ENCODE results near the gene ABHD16B.
"Not testable (repeated sequence)": the region's sequence is repeated elsewhere in the genome, so short reads cannot be mapped to it uniquely, and the experiment has no call there.

Gene ABHD16B

DNA sequence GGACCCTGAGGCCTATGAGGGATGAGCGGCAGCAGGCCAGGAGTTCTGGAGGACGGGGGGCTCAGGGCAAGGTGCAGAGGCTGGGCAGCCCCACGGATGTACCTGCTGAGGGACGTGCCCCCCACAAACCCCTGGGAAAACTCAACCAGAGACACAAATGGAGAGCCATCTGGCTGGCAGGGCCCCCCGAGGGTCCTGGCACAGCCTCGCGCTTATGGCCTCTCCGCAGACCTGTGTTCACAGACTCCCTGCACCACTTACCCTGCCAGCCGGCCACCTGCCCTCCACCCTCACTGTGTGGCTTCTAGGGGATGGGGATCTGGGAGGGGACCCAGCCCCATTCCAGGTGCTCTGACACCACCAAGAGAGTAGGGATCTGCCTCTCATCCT lies 26.8 kb upstream of the ABHD16B start:
- no peak for DNase-seq (ENCODE audit: low read depth in 1 of 2, low spot score in 1 of 2)

DNA sequence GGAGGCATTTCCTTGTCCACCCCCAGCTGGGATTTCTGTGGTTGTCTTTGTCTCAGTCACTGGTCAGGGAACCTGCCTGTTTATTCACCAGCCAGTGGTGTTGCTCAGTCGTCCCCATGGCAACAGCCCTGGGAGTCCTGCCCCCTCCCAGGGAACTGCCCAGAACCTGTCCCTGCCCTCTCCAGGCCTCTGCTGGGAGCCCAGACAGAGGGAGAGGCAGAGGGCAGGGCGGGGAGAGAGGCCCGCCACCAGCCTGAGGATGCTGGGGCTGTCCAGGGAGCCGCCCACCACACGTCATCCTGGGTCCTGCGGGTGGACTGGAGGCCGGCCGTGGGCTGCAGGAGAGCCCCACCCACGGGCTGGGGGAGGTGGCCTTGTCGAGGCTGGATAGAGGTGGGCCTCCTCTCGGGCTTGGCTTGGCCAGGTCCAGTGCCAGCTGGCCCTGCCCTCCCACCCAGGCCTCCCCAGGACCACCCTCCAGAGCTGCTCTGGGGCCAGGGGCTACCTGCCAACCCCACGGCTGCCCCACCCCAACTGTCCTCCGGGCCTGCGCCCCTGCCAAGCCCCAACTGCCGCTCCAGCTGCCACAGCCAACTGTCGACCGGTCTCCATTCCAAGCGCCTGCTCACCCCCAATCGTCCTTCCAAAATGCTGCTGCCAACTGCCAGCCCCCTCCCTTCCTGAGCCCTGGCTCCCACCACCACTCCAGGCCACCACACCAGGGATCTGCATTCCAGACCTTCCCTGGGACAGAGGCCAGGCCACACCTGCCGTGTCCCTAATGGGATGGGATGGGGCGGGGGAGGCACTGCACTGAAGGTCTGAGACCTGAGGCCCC lies 26.1 kb upstream of the ABHD16B start:
- no peak for DNase-seq (ENCODE audit: low read depth in 1 of 2, low spot score in 1 of 2)

DNA sequence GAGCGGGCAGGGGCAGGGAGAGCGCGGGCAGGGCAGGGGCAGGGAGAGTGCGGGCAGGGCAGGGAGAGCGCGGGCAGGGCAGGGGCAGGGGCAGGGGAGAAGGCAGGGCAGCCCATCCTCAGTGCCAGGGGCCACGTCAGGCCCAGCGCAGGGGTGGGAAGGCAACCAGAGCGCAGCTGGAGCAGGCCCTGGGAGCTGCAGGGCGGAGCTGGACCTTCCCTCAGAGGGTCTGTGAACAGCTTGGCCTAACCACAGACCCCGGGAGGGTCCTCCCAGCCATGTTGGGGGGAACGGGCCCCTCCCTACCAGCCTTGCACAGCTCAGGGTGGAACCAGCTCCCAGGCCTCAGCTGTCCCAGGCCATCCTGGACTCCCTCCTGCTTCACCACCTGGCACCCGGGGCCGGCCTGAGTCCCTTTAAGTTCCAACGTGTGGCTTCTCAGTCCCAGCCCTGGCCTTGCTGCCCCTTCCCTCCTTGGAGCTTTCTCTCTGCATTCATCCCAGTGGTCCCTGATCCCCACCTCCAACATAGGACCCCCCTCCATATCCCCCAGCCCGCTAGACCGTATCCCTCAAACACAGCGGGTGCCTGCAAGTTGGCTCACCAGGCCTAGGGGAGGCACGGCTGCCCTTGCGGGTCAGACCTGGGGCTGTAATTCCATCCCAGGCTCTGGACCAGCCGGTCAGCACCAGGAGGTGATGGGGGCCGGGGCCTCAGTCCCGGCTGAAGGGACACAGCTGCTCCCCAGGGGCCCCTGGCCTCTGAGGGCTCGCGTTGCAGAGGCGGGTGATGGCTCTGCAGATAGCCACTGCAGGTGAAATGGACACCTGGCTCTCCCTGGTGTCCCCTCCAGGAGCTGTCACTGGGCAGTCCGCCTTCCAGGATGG lies 24.6 kb upstream of the ABHD16B start:
- no peak for DNase-seq (ENCODE audit: low read depth in 1 of 2, low spot score in 1 of 2)

- no peak for DNase-seq (ENCODE audit: low read depth in 1 of 2, low spot score in 1 of 2)
Observed at GRCh38 chr20:63837479-63837878, 23.8 kb upstream of the ABHD16B start.

DNA sequence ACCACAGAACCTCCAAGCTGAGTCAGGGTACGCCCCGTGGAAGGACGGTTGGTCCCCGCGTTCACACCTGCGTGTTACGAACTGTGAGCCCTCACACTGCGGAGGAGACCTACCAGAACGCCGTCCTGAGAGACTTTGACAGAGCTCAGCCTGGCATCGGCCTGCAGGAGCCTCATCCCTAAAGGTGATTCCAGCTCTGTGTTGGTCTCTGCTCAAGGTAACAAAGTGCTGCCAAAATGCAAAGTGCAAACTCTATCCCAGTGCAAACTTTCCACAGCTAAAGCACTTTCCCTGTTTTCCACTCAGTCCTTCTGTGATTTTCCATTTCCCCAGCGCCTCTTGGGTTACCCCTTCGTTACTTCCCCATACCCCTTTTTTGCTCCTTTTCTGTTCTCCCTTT lies 21.7 kb upstream of the ABHD16B start:
- no peak for DNase-seq (ENCODE audit: low read depth in 1 of 2, low spot score in 1 of 2)

DNA sequence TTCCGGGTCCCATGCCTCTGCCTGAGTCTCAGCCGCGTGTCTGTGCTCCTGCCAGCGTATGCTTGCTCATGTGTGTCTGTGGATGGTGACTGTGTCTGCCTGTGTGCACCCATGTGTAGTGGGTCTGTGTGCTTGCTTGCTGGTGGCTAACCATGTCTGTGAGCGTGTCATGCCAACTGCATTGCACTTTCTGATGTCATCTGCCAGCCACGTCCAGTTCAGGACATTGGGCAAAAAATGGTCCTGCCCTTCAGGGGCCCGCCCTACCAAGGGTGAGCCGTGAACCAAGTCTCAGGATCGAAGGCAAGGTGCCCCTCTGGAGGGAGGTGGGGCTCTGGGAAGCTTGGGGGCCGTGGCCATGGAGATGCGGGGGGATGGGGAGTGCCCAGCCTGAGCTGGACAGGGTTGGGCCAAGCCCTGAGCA lies 20.9 kb upstream of the ABHD16B start:
- no peak for DNase-seq (ENCODE audit: low read depth in 1 of 2, low spot score in 1 of 2)

DNA sequence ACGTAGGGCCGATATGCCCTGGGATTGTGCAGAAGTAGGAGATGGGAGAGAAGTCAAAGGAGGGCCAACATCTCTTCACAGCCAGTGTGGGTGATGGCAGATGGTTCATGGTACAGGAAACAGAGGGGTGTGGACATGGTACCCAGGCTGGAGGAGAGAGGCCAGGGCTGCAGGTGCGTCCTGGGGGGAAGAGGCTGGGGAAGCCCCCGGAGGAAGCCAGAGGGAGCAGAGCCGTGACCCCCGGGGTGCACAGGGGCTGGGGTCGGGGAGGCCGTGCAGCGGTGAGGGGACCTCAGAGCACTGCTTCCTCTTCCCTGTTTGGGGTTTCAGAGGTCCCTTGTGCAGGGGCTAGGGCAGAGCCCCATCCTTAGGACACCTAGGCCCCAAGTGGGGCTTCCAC lies 19.0 kb upstream of the ABHD16B start:
- DNase-seq (ENCODE audit: low read depth in 1 of 2, low spot score in 1 of 2) = no peak

DNA sequence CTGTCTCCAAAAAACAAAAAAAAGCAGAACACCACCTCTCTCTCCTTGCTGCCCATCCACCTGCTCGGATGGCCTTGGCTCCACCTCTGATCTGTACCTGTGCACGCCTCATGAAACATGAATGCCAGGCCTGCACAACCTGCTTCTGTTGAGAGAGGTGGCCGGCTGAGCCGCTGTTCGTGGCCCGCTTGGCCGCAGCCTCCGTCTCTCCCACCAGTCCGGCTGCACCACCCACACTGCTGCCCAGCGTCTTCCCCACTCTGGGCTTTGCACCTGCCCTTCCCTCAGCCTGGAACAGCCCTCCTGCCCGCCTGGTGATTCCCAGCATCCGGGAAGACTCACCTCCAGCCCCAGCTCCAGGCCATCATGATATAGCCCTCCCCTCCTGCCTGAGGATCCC lies 18.1 kb upstream of the ABHD16B start:
- DNase-seq (ENCODE audit: low read depth in 1 of 2, low spot score in 1 of 2) = no peak

GRCh38 chr20:63843778-63844177 lies 17.5 kb upstream of the ABHD16B start:
- no peak for DNase-seq (ENCODE audit: low read depth in 1 of 2, low spot score in 1 of 2)

- DNase-seq (ENCODE audit: low read depth in 1 of 2, low spot score in 1 of 2) = no peak
Observed at GRCh38 chr20:63844511-63844991, 16.7 kb upstream of the ABHD16B start.

GRCh38 chr20:63846128-63846771 lies 15.0 kb upstream of the ABHD16B start:
- DNase-seq (ENCODE audit: low read depth in 1 of 2, low spot score in 1 of 2) = no peak

- no peak for DNase-seq (ENCODE audit: low read depth in 1 of 2, low spot score in 1 of 2)
Observed at GRCh38 chr20:63846888-63847236, 14.4 kb upstream of the ABHD16B start.

DNA sequence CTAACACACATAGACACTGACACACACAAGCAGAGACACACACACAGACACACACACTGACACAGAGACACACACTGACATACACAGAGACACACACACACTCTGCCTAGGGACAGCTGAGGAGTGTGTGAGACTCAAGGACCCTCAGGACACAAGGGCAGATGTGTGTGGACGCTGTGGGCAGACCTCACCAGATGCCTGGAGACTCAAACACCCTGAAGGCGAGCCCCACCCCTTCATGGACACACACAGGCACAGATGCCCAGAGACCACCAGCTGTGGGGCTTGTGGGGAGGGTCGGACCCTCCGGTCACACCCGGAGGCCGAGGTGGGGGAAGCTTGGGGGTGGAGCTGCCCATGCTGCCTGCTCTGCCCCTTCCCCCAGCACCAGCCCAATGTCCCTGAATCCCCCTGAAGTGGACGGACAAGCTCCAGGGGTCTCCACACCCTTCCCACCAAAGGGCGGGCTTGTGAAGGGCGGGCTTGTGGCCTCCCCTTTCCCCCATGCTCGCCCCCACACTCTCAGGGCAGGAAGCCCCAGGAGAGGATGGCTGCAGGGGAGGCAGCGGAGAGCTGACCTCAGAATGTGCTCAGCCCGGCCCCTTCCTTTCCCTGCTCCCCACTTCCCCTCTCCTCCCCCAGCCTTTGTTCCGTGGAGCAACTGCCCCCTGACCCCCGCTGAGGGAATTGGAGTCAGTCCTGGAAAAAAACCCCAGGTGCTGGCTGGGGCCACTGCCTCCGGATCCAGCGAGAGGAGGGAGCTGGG lies 13.9 kb upstream of the ABHD16B start:
- DNase-seq (ENCODE audit: low read depth in 1 of 2, low spot score in 1 of 2) = no peak

- DNase-seq (ENCODE audit: low read depth in 1 of 2, low spot score in 1 of 2) = no peak
Observed at GRCh38 chr20:63848003-63848911, 13.0 kb upstream of the ABHD16B start.

DNA sequence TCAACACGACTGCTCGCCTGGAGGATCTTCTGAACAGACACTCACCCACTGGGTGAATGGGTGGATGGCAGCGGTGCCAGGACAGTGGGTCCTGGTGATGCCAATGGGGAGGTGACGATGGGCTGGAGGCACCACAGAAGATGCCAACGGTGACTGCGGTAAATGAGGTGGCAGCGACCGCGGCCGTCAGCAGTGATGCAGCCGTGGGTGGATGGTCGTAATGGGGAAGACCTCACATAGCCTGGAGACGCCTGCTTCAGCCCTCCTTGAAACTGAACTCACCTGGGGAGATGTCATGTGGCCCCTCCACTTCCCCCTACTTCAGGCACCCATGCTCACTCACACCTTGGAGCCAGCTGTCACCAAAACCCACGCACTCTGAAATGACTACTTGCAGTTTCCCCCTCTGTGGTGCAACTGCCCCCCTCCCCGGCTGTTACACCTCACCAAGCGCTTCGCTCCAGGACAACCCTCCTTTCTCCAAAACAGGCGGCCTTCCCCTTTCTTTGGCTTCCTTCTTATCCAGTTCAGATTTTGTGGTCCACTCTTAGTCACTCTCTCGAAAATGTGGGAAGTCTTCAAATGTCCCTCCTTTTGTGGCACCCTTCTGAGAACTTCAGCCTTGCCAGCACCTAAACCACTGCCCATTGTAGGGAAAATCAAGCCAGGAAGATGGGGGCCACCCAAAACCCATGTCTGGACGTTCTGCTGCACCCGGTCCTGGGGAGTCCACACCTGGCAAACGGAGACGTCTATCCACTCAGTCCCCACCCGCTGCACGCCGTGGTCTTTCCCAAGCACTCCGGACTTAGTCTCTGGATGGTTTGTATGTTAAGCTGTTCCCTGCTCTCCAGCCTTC lies 10.4 kb upstream of the ABHD16B start:
- peak in 1 of 2 donors; percentile 48 for DNase-seq (ENCODE audit: low read depth in 1 of 2, low spot score in 1 of 2)

- not testable (repeated sequence) for DNase-seq (ENCODE audit: low read depth in 1 of 2, low spot score in 1 of 2)
Observed at GRCh38 chr20:63851548-63851943, 9.8 kb upstream of the ABHD16B start.

- DNase-seq (ENCODE audit: low read depth in 1 of 2, low spot score in 1 of 2) = not testable (repeated sequence)
Observed at GRCh38 chr20:63853733-63854068, 7.6 kb upstream of the ABHD16B start.

DNA sequence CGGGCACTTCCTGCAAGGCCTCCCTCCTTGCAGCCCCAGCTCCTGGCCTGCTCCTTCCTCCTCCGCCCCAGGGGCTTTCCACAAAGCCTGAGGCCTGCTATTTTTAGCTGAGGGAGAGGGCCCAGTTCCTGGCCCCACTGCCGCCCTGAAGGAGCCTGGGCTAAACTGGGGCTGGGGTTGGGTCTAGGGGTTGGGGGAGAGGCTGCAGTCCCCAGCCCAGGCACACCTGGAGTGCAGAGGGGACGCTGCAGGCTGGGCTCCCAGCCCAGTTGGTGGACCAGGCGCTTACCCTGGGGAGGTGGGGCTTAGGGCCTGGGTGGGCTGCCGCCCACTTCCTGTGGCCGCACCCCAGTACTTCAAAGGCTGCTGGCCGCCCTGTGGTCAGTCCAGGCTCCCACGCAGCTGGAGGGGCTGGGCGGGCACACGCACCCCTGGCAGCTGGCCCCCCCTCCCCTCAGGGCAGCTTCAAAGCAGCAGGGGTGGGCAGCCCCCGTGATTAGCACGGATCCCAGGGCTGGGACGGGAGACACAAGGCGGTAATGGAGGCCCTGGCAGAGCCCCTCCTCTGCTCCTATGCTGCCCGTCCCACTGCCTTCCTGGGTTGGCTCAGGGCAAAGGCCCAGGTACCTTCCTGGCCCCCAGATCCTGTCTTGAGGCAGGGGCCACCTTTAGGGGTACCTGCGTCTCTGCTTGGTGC lies 7.1 kb upstream of the ABHD16B start:
- DNase-seq (ENCODE audit: low read depth in 1 of 2, low spot score in 1 of 2) = no peak
